Uterus (tissue), 2 donors: ENCODE data around the gene EHF.

Experiments
- POLR2A ChIP-seq, 2 donors: fragments of 450-650 bp; IDR thresholded peaks; one replicate each; pipeline ENCODE4 v1.6.1; 2016; ENCODE audit warnings: antibody characterized with exemption in 2 of 2, mild to moderate bottlenecking in 1 of 2, moderate library complexity in 1 of 2
- TF ChIP-seq, protein P1 (sequence below), 4 experiments: fragments of 200-600 bp in 2 of 4; fragments of 450-650 bp in 2 of 4; sonication (generic) in 2 of 4; IDR thresholded peaks; one replicate each; pipeline ENCODE4 v1.5.1; 2016 to 2019; ENCODE audit warnings: antibody characterized with exemption in 4 of 4, mild to moderate bottlenecking in 2 of 4, moderate library complexity in 1 of 4

DNA sequence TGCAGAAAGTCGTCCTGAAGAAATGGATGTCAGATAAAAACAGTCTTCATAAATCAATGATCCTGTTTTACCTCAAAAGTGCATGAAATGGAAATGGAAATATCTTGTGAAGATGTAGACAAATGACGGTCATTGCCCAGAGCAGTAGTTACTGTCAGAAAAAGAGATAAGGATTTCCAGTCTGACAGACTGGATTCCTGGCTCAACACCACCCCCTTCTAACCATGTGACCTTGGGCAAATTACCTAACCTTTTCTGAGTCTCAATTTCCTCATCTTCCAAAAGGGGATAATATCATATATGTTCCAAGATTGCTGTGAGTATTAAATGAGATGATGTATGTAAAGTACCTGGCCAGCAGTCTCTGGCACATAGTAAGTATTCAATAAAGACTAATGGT lies 32.9 kb upstream of the EHF start:
- TF ChIP-seq, protein P1, sequence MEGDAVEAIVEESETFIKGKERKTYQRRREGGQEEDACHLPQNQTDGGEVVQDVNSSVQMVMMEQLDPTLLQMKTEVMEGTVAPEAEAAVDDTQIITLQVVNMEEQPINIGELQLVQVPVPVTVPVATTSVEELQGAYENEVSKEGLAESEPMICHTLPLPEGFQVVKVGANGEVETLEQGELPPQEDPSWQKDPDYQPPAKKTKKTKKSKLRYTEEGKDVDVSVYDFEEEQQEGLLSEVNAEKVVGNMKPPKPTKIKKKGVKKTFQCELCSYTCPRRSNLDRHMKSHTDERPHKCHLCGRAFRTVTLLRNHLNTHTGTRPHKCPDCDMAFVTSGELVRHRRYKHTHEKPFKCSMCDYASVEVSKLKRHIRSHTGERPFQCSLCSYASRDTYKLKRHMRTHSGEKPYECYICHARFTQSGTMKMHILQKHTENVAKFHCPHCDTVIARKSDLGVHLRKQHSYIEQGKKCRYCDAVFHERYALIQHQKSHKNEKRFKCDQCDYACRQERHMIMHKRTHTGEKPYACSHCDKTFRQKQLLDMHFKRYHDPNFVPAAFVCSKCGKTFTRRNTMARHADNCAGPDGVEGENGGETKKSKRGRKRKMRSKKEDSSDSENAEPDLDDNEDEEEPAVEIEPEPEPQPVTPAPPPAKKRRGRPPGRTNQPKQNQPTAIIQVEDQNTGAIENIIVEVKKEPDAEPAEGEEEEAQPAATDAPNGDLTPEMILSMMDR (IDR thresholded peaks at IDR 0.05), result no peak
- no peak for TF ChIP-seq POLR2A (IDR thresholded peaks at IDR 0.05)
